ENCODE measurements around the gene AKAP8.

GRCh38 chr19:15374105-15374651 lies 5.4 kb downstream of the AKAP8 start:
- no peak for TF ChIP-seq CTCF (IDR thresholded peaks at IDR 0.05)
- TF ChIP-seq POLR2A (IDR thresholded peaks at IDR 0.05) = no peak

Measured in Peyer's patch (tissue), 4 donors.